CD4-positive, alpha-beta T cell treated with Interleukin-17A for 4 hours (primary cell): ENCODE results near the gene TSPAN13.

Source experiments
- DNase-seq: peaks from one replicate; pipeline ENCODE4 v3.0.0-alpha.2; 2020; ENCODE audit warnings: mixed read lengths

TSPAN13 gene

GRCh38 chr7:16816824-16817223 is 63.3 kb downstream of the TSPAN13 start:
- no peak for DNase-seq

GRCh38 chr7:16817536-16817935 is 64.0 kb downstream of the TSPAN13 start:
- DNase-seq, result no peak

GRCh38 chr7:16818732-16819131 is 65.2 kb downstream of the TSPAN13 start:
- no peak for DNase-seq

GRCh38 chr7:16822029-16822428 is 68.5 kb downstream of the TSPAN13 start:
- DNase-seq, result no peak

GRCh38 chr7:16826060-16826459 is 72.5 kb downstream of the TSPAN13 start:
- DNase-seq, result no peak

- no peak for DNase-seq
These were observed 79.8 kb downstream of the TSPAN13 start for GRCh38 chr7:16833373-16833772.
